ENCODE measurements around the gene BFAR. TPM values are rescaled to one million over a fixed set of nuclear protein-coding genes. Genes with fewer than 3 reads are reported as not detected.
"Not testable (repeated sequence)": the region's sequence is repeated elsewhere in the genome, so short reads cannot be mapped to it uniquely, and the experiment has no call there.

Gene BFAR
- total and polyA plus RNA-seq, 9 of the 15 experiments (the other 6 are each of a cell fraction or from before 2014, with no cell fraction given) = 45.0 to 82.6 (median 60.4) TPM

GRCh38 chr16:14635395-14636165 is 2.8 kb downstream of the BFAR start:
- ChIA-PET POLR2A (no interaction called here), CTCF (ENCODE audit: low intra/inter-chr PET ratio) (no interaction called here)
- Histone ChIP-seq H3K4me3 (no peak overlapping the region), H3K36me3 (ENCODE audit: control insufficient read depth, insufficient read depth, low read length) (peaks cover 50% of the 10 kb centered on the region), H3K9me1 (ENCODE audit: control insufficient read depth, insufficient read depth, low read length) (peaks cover 3% of the 10 kb centered on the region), H2AFZ (ENCODE audit: low read depth, low read length) (no peak overlapping the region), H3K27me3 (ENCODE audit: control insufficient read depth in 2 of 2, insufficient read depth in 2 of 2, low read length in 2 of 2) (no peaks in the 10 kb centered on the region), H3K9me3 (replicated peaks; ENCODE audit: control insufficient read depth, insufficient read depth, low read depth, low read length) (no peaks in the 10 kb centered on the region), H3K4me2 (ENCODE audit: insufficient read depth, low read length) (no peak overlapping the region), H3K27ac (ENCODE audit: extremely low read depth, low read depth, low read length) (no peak overlapping the region), H4K20me1 (replicated peaks; ENCODE audit: control insufficient read depth, insufficient read depth, low read length) (peaks cover 17% of the 10 kb centered on the region), H3K9ac (ENCODE audit: insufficient read depth in 1 of 2, low read depth in 2 of 2, low read length in 2 of 2) (no peak overlapping the region; a peak in 1 of 4 replicates), H3K79me2 (ENCODE audit: control insufficient read depth, insufficient read depth, low read length) (peaks cover 89% of the 10 kb centered on the region), H3K4me1 (replicated peaks in 1 of 2; ENCODE audit: control insufficient read depth in 2 of 2, insufficient read depth in 2 of 2, low read length in 2 of 2) (peaks cover 20 to 23% of the 10 kb centered on the region in 2 experiments)
- intact Hi-C loops (cut with micrococcal nuclease) (no loop called here), in situ Hi-C loops (cut with MboI) (loop anchor here (25.0 kb wide), 1 partner anchor 1877 kb away; no protein-coding TSS in a partner anchor)
- BruUV-seq (replicated peaks) = no TSS peak
- FAIRE-seq = no peak
- 84% methylated on average over 12 of the region's 12 CpGs for WGBS (ENCODE audit: insufficient coverage, low coverage, missing lambda C conversion rate)
- TF ChIP-seq FOXA1 (IDR thresholded peaks at IDR 0.05; ENCODE audit: borderline replicate concordance) (no peak), ZZZ3 (IDR thresholded peaks at IDR 0.05) (no peak), MEIS2 (IDR thresholded peaks at IDR 0.05; ENCODE audit: partially characterized antibody) (peak; percentile 7), PHB2 (IDR thresholded peaks at IDR 0.05; ENCODE audit: low read depth) (no peak), GMEB1 (CRISPR knock-in tag; IDR thresholded peaks at IDR 0.05) (no peak), ZNF77 (CRISPR knock-in tag; IDR thresholded peaks at IDR 0.05) (no peak), ZNF280B (CRISPR knock-in tag; IDR thresholded peaks at IDR 0.05) (no peak)
- no peak for ATAC-seq
- no peak for DNase-seq (ENCODE audit: extremely low read depth in 1 of 4, low spot score in 3 of 4)

GRCh38 chr16:14636179-14636950 is 3.6 kb downstream of the BFAR start:
- peaks cover 15 to 18% of the 10 kb centered on the region in 2 experiments; a peak in 4 of 5 replicates for H3K4me1 ChIP-seq (replicated peaks in 1 of 2; ENCODE audit: control insufficient read depth in 2 of 2, insufficient read depth in 2 of 2, low read length in 2 of 2)
- 73% methylated on average over 17 of the region's 17 CpGs for WGBS (ENCODE audit: insufficient coverage, low coverage, missing lambda C conversion rate)
- H2AFZ ChIP-seq (ENCODE audit: low read depth, low read length); H3K27ac ChIP-seq (ENCODE audit: extremely low read depth, low read depth, low read length); ATAC-seq; BruUV-seq (replicated peaks); H3K9ac ChIP-seq (ENCODE audit: insufficient read depth in 1 of 2, low read depth in 2 of 2, low read length in 2 of 2); H3K9me1 ChIP-seq (ENCODE audit: control insufficient read depth, insufficient read depth, low read length); H3K9me3 ChIP-seq (replicated peaks; ENCODE audit: control insufficient read depth, insufficient read depth, low read depth, low read length); H3K27me3 ChIP-seq (ENCODE audit: control insufficient read depth in 2 of 2, insufficient read depth in 2 of 2, low read length in 2 of 2); H3K4me2 ChIP-seq (ENCODE audit: insufficient read depth, low read length); POLR2A ChIA-PET; CTCF ChIA-PET (ENCODE audit: low intra/inter-chr PET ratio); H3K4me3 ChIP-seq; intact Hi-C loops (cut with micrococcal nuclease); DNase-seq (ENCODE audit: extremely low read depth in 1 of 4, low spot score in 3 of 4); FAIRE-seq: not testable (repeated sequence)
- in situ Hi-C loops (cut with MboI) = loop anchor here (25.0 kb wide), 1 partner anchor 1876 kb away; no protein-coding TSS in a partner anchor
- H4K20me1 ChIP-seq (replicated peaks; ENCODE audit: control insufficient read depth, insufficient read depth, low read length) = peaks cover 17% of the 10 kb centered on the region
- peaks cover 94% of the 10 kb centered on the region for H3K79me2 ChIP-seq (ENCODE audit: control insufficient read depth, insufficient read depth, low read length)
- H3K36me3 ChIP-seq (ENCODE audit: control insufficient read depth, insufficient read depth, low read length) = peaks cover 57% of the 10 kb centered on the region

All from K562 (cell line).